ENCODE data around the gene MYH11. TPM values are rescaled to one million over a fixed set of nuclear protein-coding genes. Genes with fewer than 3 reads are reported as not detected.
"Not testable (repeated sequence)": the region's sequence is repeated elsewhere in the genome, so short reads cannot be mapped to it uniquely, and the experiment has no call there.

Gene MYH11
- total and polyA plus RNA-seq, 2 donors (not counting 1 experiment from before 2014, with no cell fraction given), result 1.3 to 14.5 TPM

GRCh38 chr16:15732416-15732815 is 124.4 kb downstream of the MYH11 start:
- Histone ChIP-seq H2AFZ (ENCODE audit: low read length) (no peak overlapping the region), H4K20me1 (ENCODE audit: control insufficient read depth, extremely low read depth, insufficient read depth, low read length) (no peaks in the 10 kb centered on the region), H3K79me2 (ENCODE audit: control insufficient read depth, insufficient read depth, low read length) (no peaks in the 10 kb centered on the region), H3K4me1 (ENCODE audit: control insufficient read depth, extremely low read depth, insufficient read depth, low read length) (no peaks in the 10 kb centered on the region), H3K4me3 (replicated peaks in 1 of 4; ENCODE audit: control extremely low read depth in 1 of 4, insufficient read depth in 1 of 4, low read depth in 3 of 4, low read length in 4 of 4) (no peak overlapping the region), H3K27me3 (ENCODE audit: control insufficient read depth, insufficient read depth, low read length) (no peaks in the 10 kb centered on the region), H3K9ac (ENCODE audit: insufficient read depth, low read length) (no peak overlapping the region), H3K4me2 (ENCODE audit: extremely low read depth, insufficient read depth, low read length) (no peak overlapping the region), H3K27ac (ENCODE audit: insufficient read depth, low read length) (no peak overlapping the region), H3K36me3 (ENCODE audit: control insufficient read depth, insufficient read depth, low read length) (no peaks in the 10 kb centered on the region), H3K9me3 (ENCODE audit: control insufficient read depth, insufficient read depth, low read depth, low read length) (no peaks in the 10 kb centered on the region)
- peak; percentile 12 for DNase-seq (ENCODE audit: low read depth in 2 of 2)
- no peak for TF ChIP-seq CTCF (conservative IDR thresholded peaks at IDR 0.05 in 1 of 2, IDR thresholded peaks at IDR 0.05 in 1 of 2; ENCODE audit: low read depth in 1 of 2, low read length in 2 of 2)
- no peak for TF ChIP-seq EZH2 (IDR thresholded peaks at IDR 0.05; ENCODE audit: low read length, missing control alignments)

GRCh38 chr16:15729152-15729551 is 127.7 kb downstream of the MYH11 start:
- Histone ChIP-seq H3K9me3 (ENCODE audit: control insufficient read depth, insufficient read depth, low read depth, low read length) (no peaks in the 10 kb centered on the region), H4K20me1 (ENCODE audit: control insufficient read depth, extremely low read depth, insufficient read depth, low read length) (no peaks in the 10 kb centered on the region), H3K9ac (ENCODE audit: insufficient read depth, low read length) (no peak overlapping the region), H3K36me3 (ENCODE audit: control insufficient read depth, insufficient read depth, low read length) (peaks cover 3% of the 10 kb centered on the region), H3K27ac (ENCODE audit: insufficient read depth, low read length) (no peak overlapping the region), H3K27me3 (ENCODE audit: control insufficient read depth, insufficient read depth, low read length) (no peaks in the 10 kb centered on the region), H2AFZ (ENCODE audit: low read length) (no peak overlapping the region), H3K4me1 (ENCODE audit: control insufficient read depth, extremely low read depth, insufficient read depth, low read length) (no peaks in the 10 kb centered on the region), H3K4me2 (ENCODE audit: extremely low read depth, insufficient read depth, low read length) (no peak overlapping the region), H3K4me3 (replicated peaks in 1 of 4; ENCODE audit: control extremely low read depth in 1 of 4, insufficient read depth in 1 of 4, low read depth in 3 of 4, low read length in 4 of 4) (no peak overlapping the region), H3K79me2 (ENCODE audit: control insufficient read depth, insufficient read depth, low read length) (no peaks in the 10 kb centered on the region)
- TF ChIP-seq CTCF (conservative IDR thresholded peaks at IDR 0.05 in 1 of 2, IDR thresholded peaks at IDR 0.05 in 1 of 2; ENCODE audit: low read depth in 1 of 2, low read length in 2 of 2) (no peak), EZH2 (IDR thresholded peaks at IDR 0.05; ENCODE audit: low read length, missing control alignments) (no peak)
- no peak for DNase-seq (ENCODE audit: low read depth in 2 of 2)

GRCh38 chr16:15727697-15728096 is 129.1 kb downstream of the MYH11 start:
- H3K4me1 ChIP-seq (ENCODE audit: control insufficient read depth, extremely low read depth, insufficient read depth, low read length); DNase-seq (ENCODE audit: low read depth in 2 of 2); H3K4me2 ChIP-seq (ENCODE audit: extremely low read depth, insufficient read depth, low read length); H3K27me3 ChIP-seq (ENCODE audit: control insufficient read depth, insufficient read depth, low read length); H3K9me3 ChIP-seq (ENCODE audit: control insufficient read depth, insufficient read depth, low read depth, low read length); H4K20me1 ChIP-seq (ENCODE audit: control insufficient read depth, extremely low read depth, insufficient read depth, low read length); H3K27ac ChIP-seq (ENCODE audit: insufficient read depth, low read length); H2AFZ ChIP-seq (ENCODE audit: low read length); H3K9ac ChIP-seq (ENCODE audit: insufficient read depth, low read length); H3K36me3 ChIP-seq (ENCODE audit: control insufficient read depth, insufficient read depth, low read length); H3K4me3 ChIP-seq (replicated peaks in 1 of 4; ENCODE audit: control extremely low read depth in 1 of 4, insufficient read depth in 1 of 4, low read depth in 3 of 4, low read length in 4 of 4); H3K79me2 ChIP-seq (ENCODE audit: control insufficient read depth, insufficient read depth, low read length): not testable (repeated sequence)

Measured in fibroblast of lung (primary cell).